ENCODE results near the gene RPGRIP1L. TPM values are rescaled to one million over a fixed set of nuclear protein-coding genes. Genes with fewer than 3 reads are reported as not detected.

RPGRIP1L gene
- total RNA-seq, 1 donor from 2014 or later, result 22.0 TPM

GRCh38 chr16:53651357-53651756 is 52.3 kb downstream of the RPGRIP1L start:
- no peak for TF ChIP-seq CTCF (IDR thresholded peaks at IDR 0.05; ENCODE audit: unreplicated experiment)
- Mint-ChIP-seq H3K27me3 (ENCODE audit: low read depth) (no peaks in the 10 kb centered on the region), H3K4me3 (no peak overlapping the region), H3K4me1 (peaks cover 10% of the 10 kb centered on the region), H3K9me3 (no peaks in the 10 kb centered on the region), H3K36me3 (peaks cover 46% of the 10 kb centered on the region), H3K27ac (peak overlapping the region; percentile 35)
- DNase-seq (ENCODE audit: low spot score in 2 of 2, unreplicated experiment in 2 of 2), result no peak

- H3K9me3 Mint-ChIP-seq, result peaks cover 26% of the 10 kb centered on the region
- H3K27me3 Mint-ChIP-seq (ENCODE audit: low read depth), result no peaks in the 10 kb centered on the region
- peaks cover 56% of the 10 kb centered on the region for H3K36me3 Mint-ChIP-seq
- peaks cover 9% of the 10 kb centered on the region for H3K4me1 Mint-ChIP-seq
- no peak overlapping the region for H3K4me3 Mint-ChIP-seq
- no peak for TF ChIP-seq CTCF (IDR thresholded peaks at IDR 0.05; ENCODE audit: unreplicated experiment)
- H3K27ac Mint-ChIP-seq, result no peak overlapping the region
- no peak for DNase-seq (ENCODE audit: low spot score in 2 of 2, unreplicated experiment in 2 of 2)
These were observed 57.2 kb downstream of the RPGRIP1L start for GRCh38 chr16:53646506-53646905.

GRCh38 chr16:53643474-53643873 is 60.2 kb downstream of the RPGRIP1L start:
- H3K4me3 Mint-ChIP-seq, result no peak overlapping the region
- H3K27me3 Mint-ChIP-seq (ENCODE audit: low read depth), result no peaks in the 10 kb centered on the region
- TF ChIP-seq CTCF (IDR thresholded peaks at IDR 0.05; ENCODE audit: unreplicated experiment), result no peak
- H3K27ac Mint-ChIP-seq, result no peak overlapping the region
- H3K9me3 Mint-ChIP-seq, result peaks cover 26% of the 10 kb centered on the region
- peaks cover 58% of the 10 kb centered on the region for H3K36me3 Mint-ChIP-seq
- no peak for DNase-seq (ENCODE audit: low spot score in 2 of 2, unreplicated experiment in 2 of 2)
- H3K4me1 Mint-ChIP-seq, result no peaks in the 10 kb centered on the region

GRCh38 chr16:53642094-53642493 is 61.6 kb downstream of the RPGRIP1L start:
- H3K4me1 Mint-ChIP-seq, result no peaks in the 10 kb centered on the region
- peaks cover 53% of the 10 kb centered on the region for H3K36me3 Mint-ChIP-seq
- H3K27me3 Mint-ChIP-seq (ENCODE audit: low read depth), result no peaks in the 10 kb centered on the region
- no peak overlapping the region for H3K27ac Mint-ChIP-seq
- no peak overlapping the region for H3K4me3 Mint-ChIP-seq
- DNase-seq (ENCODE audit: low spot score in 2 of 2, unreplicated experiment in 2 of 2), result no peak
- H3K9me3 Mint-ChIP-seq, result peaks cover 26% of the 10 kb centered on the region
- no peak for TF ChIP-seq CTCF (IDR thresholded peaks at IDR 0.05; ENCODE audit: unreplicated experiment)

GRCh38 chr16:53636978-53637377 is 66.7 kb downstream of the RPGRIP1L start:
- H3K27me3 Mint-ChIP-seq (ENCODE audit: low read depth), result no peaks in the 10 kb centered on the region
- TF ChIP-seq CTCF (IDR thresholded peaks at IDR 0.05; ENCODE audit: unreplicated experiment), result no peak
- peaks cover 27% of the 10 kb centered on the region for H3K36me3 Mint-ChIP-seq
- no peak overlapping the region for H3K4me3 Mint-ChIP-seq
- no peak overlapping the region for H3K27ac Mint-ChIP-seq
- DNase-seq (ENCODE audit: low spot score in 2 of 2, unreplicated experiment in 2 of 2), result no peak
- peaks cover 3% of the 10 kb centered on the region for H3K9me3 Mint-ChIP-seq
- H3K4me1 Mint-ChIP-seq, result no peaks in the 10 kb centered on the region

GRCh38 chr16:53632526-53632925 is 71.1 kb downstream of the RPGRIP1L start:
- no peaks in the 10 kb centered on the region for H3K27me3 Mint-ChIP-seq (ENCODE audit: low read depth)
- no peak overlapping the region for H3K27ac Mint-ChIP-seq
- peaks cover 18% of the 10 kb centered on the region for H3K36me3 Mint-ChIP-seq
- H3K9me3 Mint-ChIP-seq, result peaks cover 3% of the 10 kb centered on the region
- H3K4me1 Mint-ChIP-seq, result no peaks in the 10 kb centered on the region
- H3K4me3 Mint-ChIP-seq, result no peak overlapping the region
- no peak for TF ChIP-seq CTCF (IDR thresholded peaks at IDR 0.05; ENCODE audit: unreplicated experiment)
- no peak for DNase-seq (ENCODE audit: low spot score in 2 of 2, unreplicated experiment in 2 of 2)

Data from mesothelial cell of epicardium (in vitro differentiated cells).